Small intestine (tissue), 7 donors: ENCODE results near the gene TSR1. TPM values are rescaled to one million over a fixed set of nuclear protein-coding genes. Genes with fewer than 3 reads are reported as not detected.

ENCODE experiments used
- DNase-seq, 2 donors: peaks; one replicate each; pipeline versions ENCODE4 v3.0.0 to v3.0.0-alpha.2; 2013
- FAIRE-seq: peaks from 2 replicates; lab custom pipeline; 2012; peaks lifted over from hg19 to GRCh38; lab: Jason Lieb, UNC
- H3K27ac ChIP-seq, 3 donors: one replicate each; pipeline ENCODE4 v1.5.1; 2013; ENCODE audit warnings: low read length in 2 of 3, mild to moderate bottlenecking in 2 of 3, control low read depth in 1 of 3, inconsistent platforms in 1 of 3, low read depth in 1 of 3, moderate library complexity in 1 of 3
- H3K27me3 ChIP-seq, 3 donors: one replicate each; pipeline ENCODE4 v1.6.1; 2013; ENCODE audit warnings: low read length in 3 of 3, inconsistent platforms in 1 of 3; ENCODE audit not compliant: control insufficient read depth in 3 of 3, insufficient read depth in 3 of 3
- H3K36me3 ChIP-seq, 3 donors: one replicate each; pipeline ENCODE4 v1.6.1; 2013; ENCODE audit warnings: low read length in 3 of 3, inconsistent platforms in 1 of 3, low read depth in 1 of 3, mild to moderate bottlenecking in 1 of 3, moderate library complexity in 1 of 3; ENCODE audit not compliant: control insufficient read depth in 3 of 3, insufficient read depth in 2 of 3
- H3K4me1 ChIP-seq, 3 donors: one replicate each; pipeline ENCODE4 v1.6.1; 2013; ENCODE audit warnings: low read length in 2 of 3, inconsistent platforms in 1 of 3, low read depth in 1 of 3, mild to moderate bottlenecking in 1 of 3, moderate library complexity in 1 of 3; ENCODE audit not compliant: control insufficient read depth in 3 of 3, insufficient read depth in 2 of 3
- H3K4me3 ChIP-seq, 3 donors: one replicate each; pipeline ENCODE4 v1.5.1; 2013; ENCODE audit warnings: low read length in 3 of 3, control low read depth in 1 of 3, inconsistent platforms in 1 of 3, low read depth in 1 of 3, mild to moderate bottlenecking in 1 of 3, moderate library complexity in 1 of 3
- H3K9me3 ChIP-seq, 2 donors: one replicate each; pipeline ENCODE4 v1.6.1; 2013; ENCODE audit warnings: low read depth in 1 of 2, low read length in 1 of 2; ENCODE audit not compliant: control insufficient read depth in 2 of 2, insufficient read depth in 1 of 2
- WGBS, 3 donors: extraction: QIAGEN DNeasy Blood & Tissue Kit; methylation state at CpG; one replicate each; pipeline ENCODE4 v1.1.7; 2013; 5-methylcytosine and 5-hydroxymethylcytosine counted together
- polyA plus RNA-seq, 4 donors: library from polyadenylated mRNA; stranded (reverse) in 3 of 4; unstranded in 1 of 4; fragments of 200-250 nt in 3 of 4; fragments of 120-200 nt in 1 of 4; gene quantifications; one replicate each; pipeline versions ENCODE4 v1.2.1 to v1.2.3, GENCODE V29; 2013
- donor health status: healthy with polysubstance abuse.
- donor health status: control.
- donor health status: control.
- donor health status: Bipolar disorder and iron deficiency.
- donor health status: healthy.

TSR1 gene
- polyA plus RNA-seq, 4 donors = 4.5 to 20.8 (median 11.7) TPM

DNA sequence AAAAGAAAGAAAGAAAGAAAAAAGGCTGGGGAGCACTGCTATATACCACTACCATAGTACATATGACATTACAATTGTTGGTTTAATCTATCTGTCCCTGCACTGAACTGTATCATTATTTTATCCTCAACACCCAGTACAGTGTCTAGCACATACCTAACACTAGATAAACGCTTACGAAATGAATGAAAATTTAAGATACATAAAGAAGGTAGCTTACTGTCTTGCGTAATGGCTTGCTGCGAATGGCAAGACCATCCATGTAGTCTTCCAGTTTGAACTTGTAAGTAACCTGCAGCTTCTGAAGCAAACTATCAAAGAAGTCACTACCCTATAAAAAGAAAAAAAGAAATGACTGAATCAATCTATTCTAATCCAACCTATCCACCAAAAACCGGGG, 39.2 kb downstream of the TSR1 start:
- no peak overlapping the region for H3K27ac ChIP-seq
- peaks cover 0 to 2% (median 0%) of the 10 kb centered on the region in 3 donors for H3K4me1 ChIP-seq
- no peak overlapping the region for H3K4me3 ChIP-seq
- H3K9me3 ChIP-seq = no peaks in the 10 kb centered on the region
- WGBS, 3 donors = 92 to 94% (median 93%) methylated on average over 5 of the region's 5 CpGs
- no peak for FAIRE-seq
- no peak for DNase-seq
- H3K36me3 ChIP-seq = peaks cover 0 to 33% (median 29%) of the 10 kb centered on the region in 3 donors
- H3K27me3 ChIP-seq = no peaks in the 10 kb centered on the region

- Histone ChIP-seq H3K9me3 (no peaks in the 10 kb centered on the region), H3K36me3 (peaks cover 4 to 42% (median 32%) of the 10 kb centered on the region in 3 donors)
Observed at GRCh38 chr17:2295575-2295974, 40.7 kb downstream of the TSR1 start.

DNA sequence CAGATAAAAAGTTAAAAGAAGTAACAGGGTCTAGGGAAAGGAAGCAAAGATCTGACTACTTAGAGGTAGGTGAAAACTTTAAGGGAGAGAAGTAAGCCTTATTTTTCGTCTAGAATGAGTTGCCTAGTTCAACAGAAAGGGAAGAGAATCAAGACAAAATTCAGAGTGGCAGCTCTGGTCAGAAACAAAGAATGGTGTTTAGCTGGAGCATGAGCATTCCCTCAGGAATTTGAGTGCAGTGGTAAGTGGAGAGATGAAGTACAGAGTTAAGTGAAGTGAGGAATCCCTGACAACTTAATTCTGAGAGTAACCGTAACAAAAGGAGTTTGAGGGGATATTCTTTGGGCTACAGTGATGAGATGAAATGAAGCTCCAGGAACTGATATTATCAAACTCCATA, 44.2 kb downstream of the TSR1 start:
- DNase-seq (no peak), FAIRE-seq (no peak)
- Histone ChIP-seq H3K27me3 (no peaks in the 10 kb centered on the region), H3K36me3 (peaks cover 7 to 42% (median 24%) of the 10 kb centered on the region in 3 donors), H3K27ac (no peak overlapping the region), H3K4me3 (no peak overlapping the region), H3K9me3 (no peaks in the 10 kb centered on the region), H3K4me1 (no peaks in the 10 kb centered on the region)
- 88 to 89% (median 89%) methylated on average over 2 of the region's 2 CpGs for WGBS, 3 donors

More at GRCh38 chr17:2295575-2295974, 40.7 kb downstream of the TSR1 start:
- Histone ChIP-seq H3K27ac (no peak overlapping the region), H3K27me3 (no peaks in the 10 kb centered on the region), H3K4me3 (no peak overlapping the region), H3K4me1 (no peaks in the 10 kb centered on the region)
- no peak for FAIRE-seq
- WGBS, 3 donors = 66 to 72% (median 70%) methylated on average over 1 of the region's 1 CpG
- no peak for DNase-seq

DNA sequence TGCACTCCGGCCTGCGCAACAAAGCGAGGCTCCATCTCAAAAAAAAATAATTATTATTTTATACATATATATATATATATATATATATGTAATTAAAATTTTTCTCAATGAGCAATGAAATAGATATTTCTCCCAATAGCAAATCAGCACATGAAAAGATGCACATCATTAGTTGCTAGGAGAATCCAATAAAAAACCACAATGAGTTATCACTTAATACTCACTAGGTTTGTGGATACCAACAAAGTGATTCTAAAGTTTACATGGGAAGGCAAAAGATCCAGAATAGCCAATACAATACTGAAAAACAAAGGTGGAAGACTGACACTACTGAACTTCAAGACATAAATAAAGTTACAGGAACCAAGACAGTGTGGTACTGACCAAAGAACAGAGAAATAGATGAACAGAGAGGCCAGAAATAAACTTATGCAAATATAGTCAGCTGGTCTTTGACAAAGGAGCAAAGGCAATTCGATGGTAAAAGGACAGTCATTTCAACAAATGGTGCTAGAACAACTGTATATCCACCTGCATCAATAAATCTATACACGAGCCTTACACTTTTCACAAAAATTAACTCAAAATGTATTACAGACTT, 46.3 kb downstream of the TSR1 start:
- no peaks in the 10 kb centered on the region for H3K4me1 ChIP-seq
- 94 to 95% (median 95%) methylated on average over 5 of the region's 5 CpGs for WGBS, 3 donors
- H3K27me3 ChIP-seq = no peaks in the 10 kb centered on the region
- no peaks in the 10 kb centered on the region for H3K9me3 ChIP-seq
- H3K27ac ChIP-seq = no peak overlapping the region
- DNase-seq (no peak), FAIRE-seq (no peak)
- no peak overlapping the region for H3K4me3 ChIP-seq
- H3K36me3 ChIP-seq = peaks cover 7 to 41% (median 19%) of the 10 kb centered on the region in 3 donors

DNA sequence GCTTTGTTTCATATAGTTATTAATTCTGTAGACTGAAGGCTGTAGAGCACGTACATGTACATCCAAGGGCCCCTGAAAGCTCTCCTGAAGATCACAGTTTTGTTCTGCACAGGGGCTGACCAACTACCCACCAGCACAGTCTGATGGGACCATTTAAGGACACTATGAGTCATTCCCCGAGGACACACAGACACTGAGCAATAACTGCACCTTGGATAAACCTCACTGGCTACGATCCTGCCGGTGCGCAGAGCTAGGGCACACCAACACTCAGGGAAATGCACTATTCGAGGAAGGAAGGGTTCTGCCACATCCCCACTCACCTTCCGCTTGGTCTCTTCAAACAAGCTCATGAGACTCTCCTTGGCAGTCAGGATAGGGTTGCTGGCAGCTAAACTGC, 53.0 kb downstream of the TSR1 start:
- H3K4me1 ChIP-seq = no peaks in the 10 kb centered on the region
- 80 to 87% (median 85%) methylated on average over 7 of the region's 7 CpGs for WGBS, 3 donors
- no peaks in the 10 kb centered on the region for H3K27me3 ChIP-seq
- H3K4me3 ChIP-seq = no peak overlapping the region
- no peak overlapping the region for H3K27ac ChIP-seq
- peaks cover 9 to 52% (median 19%) of the 10 kb centered on the region in 3 donors for H3K36me3 ChIP-seq
- DNase-seq (no peak), FAIRE-seq (no peak)
- H3K9me3 ChIP-seq = no peaks in the 10 kb centered on the region

DNA sequence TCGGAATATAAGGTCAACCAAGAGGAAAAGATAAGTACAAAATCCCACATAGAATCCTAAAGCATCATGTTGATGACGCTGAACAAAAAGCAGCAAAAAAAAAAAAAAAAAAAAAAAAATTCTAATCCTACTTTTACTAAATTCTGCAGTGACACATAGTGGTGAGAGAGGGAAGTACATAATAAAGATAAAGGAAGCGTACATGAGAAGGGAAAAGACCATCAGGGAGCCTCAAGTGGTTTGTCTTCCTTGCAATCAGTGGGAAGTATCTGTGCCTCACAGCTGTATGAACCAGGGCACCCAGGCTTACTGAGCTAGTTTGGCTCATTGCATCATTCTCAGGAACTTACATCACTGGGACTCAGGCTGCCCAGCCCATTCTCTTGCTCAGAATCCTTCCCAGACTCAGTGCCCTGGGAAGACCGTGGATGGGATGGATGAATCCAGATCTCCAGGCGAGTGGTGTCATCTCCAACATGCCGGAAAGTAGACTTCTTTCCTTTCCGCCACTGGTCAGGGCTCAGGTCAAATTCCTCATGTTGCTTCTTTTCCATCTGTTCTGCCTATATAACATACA, 53.9 kb downstream of the TSR1 start:
- Histone ChIP-seq H3K27ac (no peak overlapping the region), H3K27me3 (no peaks in the 10 kb centered on the region), H3K4me1 (no peaks in the 10 kb centered on the region), H3K4me3 (no peak overlapping the region), H3K9me3 (no peaks in the 10 kb centered on the region), H3K36me3 (peaks cover 9 to 51% (median 19%) of the 10 kb centered on the region in 3 donors)
- DNase-seq (peak; percentile 57 to 65), FAIRE-seq (peak; percentile 33)
- WGBS, 3 donors = 57 to 65% (median 62%) methylated on average over 7 of the region's 7 CpGs

DNA sequence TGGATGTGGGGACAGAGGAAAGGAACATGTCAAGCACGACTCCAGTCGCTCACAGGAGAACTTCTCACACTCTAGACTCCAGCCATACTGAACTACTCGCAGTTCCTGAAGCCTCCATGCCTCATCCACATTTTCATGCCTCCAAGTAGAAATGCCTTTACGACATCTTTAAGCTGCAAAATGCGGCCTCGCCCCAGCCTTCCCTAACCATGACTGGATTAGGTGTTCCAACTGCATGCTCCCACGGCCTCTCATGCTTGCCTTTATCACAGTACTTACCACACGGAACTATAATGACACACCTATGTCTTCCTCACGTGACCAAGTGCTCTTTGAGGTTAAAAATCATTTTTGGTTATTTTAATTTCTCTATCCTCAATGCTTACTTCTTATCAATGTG, 56.5 kb downstream of the TSR1 start:
- H3K4me3 ChIP-seq = no peak overlapping the region
- WGBS, 3 donors = 91 to 94% (median 92%) methylated on average over 9 of the region's 9 CpGs
- no peaks in the 10 kb centered on the region for H3K27me3 ChIP-seq
- peaks cover 9 to 60% (median 16%) of the 10 kb centered on the region in 3 donors for H3K36me3 ChIP-seq
- FAIRE-seq (no peak), DNase-seq (no peak)
- H3K9me3 ChIP-seq = no peaks in the 10 kb centered on the region
- no peak overlapping the region for H3K27ac ChIP-seq
- H3K4me1 ChIP-seq = no peaks in the 10 kb centered on the region

DNA sequence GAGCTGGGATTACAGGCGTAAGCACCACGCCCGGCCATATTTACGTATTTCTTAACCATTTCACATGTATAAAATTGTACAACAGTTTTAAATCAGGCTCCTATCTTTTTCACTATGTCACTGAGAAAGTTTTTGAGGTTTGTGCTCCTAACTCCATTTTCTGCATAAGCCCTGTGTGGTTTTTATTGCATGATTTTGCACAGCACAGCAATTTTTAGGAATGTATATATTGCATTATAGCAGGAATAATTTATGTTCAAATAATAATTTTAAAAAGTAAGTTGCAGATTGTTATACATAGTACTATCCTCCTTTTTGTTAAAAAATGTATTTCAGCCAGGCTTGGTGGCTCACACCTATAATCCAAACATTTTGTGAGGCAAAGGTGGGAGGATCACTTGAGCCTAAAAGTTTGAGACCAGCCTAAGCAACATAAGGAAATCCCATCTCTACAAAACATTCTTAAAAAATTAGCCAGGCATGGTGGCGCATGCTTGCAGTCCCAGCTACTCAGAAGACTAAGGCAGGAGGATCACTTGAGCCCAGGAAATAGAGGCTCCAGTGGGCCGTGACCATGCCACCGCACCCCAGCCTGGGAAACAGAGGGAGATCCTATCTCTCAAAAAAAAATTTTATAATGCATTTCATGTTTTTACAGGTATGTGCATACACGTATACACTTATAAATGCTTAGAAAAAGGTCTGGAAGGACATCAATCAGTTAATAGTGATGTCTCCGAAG, 58.7 kb downstream of the TSR1 start:
- Histone ChIP-seq H3K4me3 (no peak overlapping the region), H3K9me3 (no peaks in the 10 kb centered on the region), H3K27me3 (no peaks in the 10 kb centered on the region), H3K4me1 (no peaks in the 10 kb centered on the region), H3K27ac (no peak overlapping the region), H3K36me3 (peaks cover 9 to 59% (median 17%) of the 10 kb centered on the region in 3 donors)
- WGBS, 3 donors = 96 to 97% (median 96%) methylated on average over 9 of the region's 9 CpGs
- FAIRE-seq = no peak
- DNase-seq = no peak
